GM21528 (cell line): ENCODE results near the gene IL1RL2.

Source experiments
- ATAC-seq: cut with Tn5 transposase; IDR thresholded peaks from one replicate; pipeline ENCODE4 v1.9.1; 2021; ENCODE audit warnings: mild to moderate bottlenecking, moderate library complexity; ENCODE audit not compliant: unreplicated experiment, low FRiP score

IL1RL2 gene

GRCh38 chr2:102186791-102187495 is at the start of gene IL1RL2:
IL1RL2 (plus strand) TSS chr2:102187023; CDS start chr2:102187868, 845 bp downstream.
- ATAC-seq, result no peak

- no peak for ATAC-seq
These were observed 49.7 kb upstream of the IL1RL2 start for GRCh38 chr2:102137138-102137537.

- no peak for ATAC-seq
These were observed 48.5 kb upstream of the IL1RL2 start for GRCh38 chr2:102138331-102138730.

GRCh38 chr2:102139851-102140250 is 47.0 kb upstream of the IL1RL2 start:
- ATAC-seq, result no peak

- no peak for ATAC-seq
These were observed 46.4 kb upstream of the IL1RL2 start for GRCh38 chr2:102140377-102140776.

- no peak for ATAC-seq
These were observed 45.5 kb upstream of the IL1RL2 start for GRCh38 chr2:102141011-102141943.

GRCh38 chr2:102141970-102142828 is 44.6 kb upstream of the IL1RL2 start, which contains the start of gene IL1R1:
IL1R1 (plus strand) TSS chr2:102142746; CDS start chr2:102157725, 14,979 bp downstream.
- no peak for ATAC-seq

GRCh38 chr2:102142829-102143449 is 43.9 kb upstream of the IL1RL2 start:
- no peak for ATAC-seq

GRCh38 chr2:102143450-102143985 is 43.3 kb upstream of the IL1RL2 start:
- ATAC-seq, result no peak

- no peak for ATAC-seq
These were observed 42.7 kb upstream of the IL1RL2 start for GRCh38 chr2:102144128-102144527.

GRCh38 chr2:102145107-102145506 is 41.7 kb upstream of the IL1RL2 start:
- ATAC-seq, result no peak

GRCh38 chr2:102145934-102146333 is 40.9 kb upstream of the IL1RL2 start:
- no peak for ATAC-seq

GRCh38 chr2:102147935-102148334 is 38.9 kb upstream of the IL1RL2 start:
- no peak for ATAC-seq

GRCh38 chr2:102149243-102149642 is 37.6 kb upstream of the IL1RL2 start:
- no peak for ATAC-seq

- ATAC-seq, result no peak
These were observed 37.0 kb upstream of the IL1RL2 start for GRCh38 chr2:102149644-102150455.

- ATAC-seq, result no peak
These were observed 32.5 kb upstream of the IL1RL2 start for GRCh38 chr2:102154364-102154763.

- ATAC-seq, result no peak
These were observed 31.7 kb upstream of the IL1RL2 start for GRCh38 chr2:102154946-102155702.
